Cerebellar cortex (tissue), 1 donor: ENCODE measurements around the gene PAXX.
A peak's percentile ranks its signal among the peaks of the same experiment; 100 is the strongest.

ENCODE experiments used
- DNase-seq: peaks from one replicate; pipeline ENCODE4 v3.0.0-alpha.2; 2015; ENCODE audit warnings: low spot score

PAXX gene

GRCh38 chr9:137018761-137019559 lies 26.7 kb downstream of the PAXX start:
- no peak for DNase-seq

GRCh38 chr9:137019891-137020683 lies 27.9 kb downstream of the PAXX start:
- DNase-seq = no peak

GRCh38 chr9:137020771-137021567 lies 28.7 kb downstream of the PAXX start:
- DNase-seq = no peak

- DNase-seq = no peak
These were observed 29.4 kb downstream of the PAXX start for GRCh38 chr9:137021568-137021978.

- peak; percentile 72 for DNase-seq
These were observed 29.9 kb downstream of the PAXX start for GRCh38 chr9:137021979-137022661.

- no peak for DNase-seq
These were observed 30.4 kb downstream of the PAXX start for GRCh38 chr9:137022662-137023008.

- DNase-seq = no peak
These were observed 30.9 kb downstream of the PAXX start for GRCh38 chr9:137023157-137023556.

GRCh38 chr9:137023583-137023991 lies 31.4 kb downstream of the PAXX start:
- DNase-seq = no peak

- DNase-seq = peak; percentile 63
These were observed 33.3 kb downstream of the PAXX start for GRCh38 chr9:137025517-137025966.

GRCh38 chr9:137026384-137026783 lies 34.2 kb downstream of the PAXX start:
- DNase-seq = no peak

GRCh38 chr9:137026828-137027227 lies 34.6 kb downstream of the PAXX start:
- DNase-seq = no peak

GRCh38 chr9:137027369-137028262 lies 35.4 kb downstream of the PAXX start, which contains the start of gene ABCA2:
Gene ABCA2, minus strand, starts transcription at chr9:137028237. Its CDS starts 97 bp downstream, at chr9:137028140.
- no peak for DNase-seq

GRCh38 chr9:137028263-137029057 lies 36.2 kb downstream of the PAXX start:
- peak; percentile 48 for DNase-seq

GRCh38 chr9:137029058-137029936 lies 37.1 kb downstream of the PAXX start:
- DNase-seq = peak; percentile 83

- no peak for DNase-seq
These were observed 37.8 kb downstream of the PAXX start for GRCh38 chr9:137030006-137030405.

- DNase-seq = peak; percentile 52
These were observed 38.6 kb downstream of the PAXX start for GRCh38 chr9:137030538-137031527.

GRCh38 chr9:137031904-137032640 lies 39.9 kb downstream of the PAXX start, which contains the start of gene FUT7:
Gene FUT7, minus strand, starts transcription at chr9:137032088. Its CDS starts 97 bp downstream, at chr9:137031991.
- DNase-seq = no peak
